ENCODE data around the gene DMWD.

DMWD gene

DNA sequence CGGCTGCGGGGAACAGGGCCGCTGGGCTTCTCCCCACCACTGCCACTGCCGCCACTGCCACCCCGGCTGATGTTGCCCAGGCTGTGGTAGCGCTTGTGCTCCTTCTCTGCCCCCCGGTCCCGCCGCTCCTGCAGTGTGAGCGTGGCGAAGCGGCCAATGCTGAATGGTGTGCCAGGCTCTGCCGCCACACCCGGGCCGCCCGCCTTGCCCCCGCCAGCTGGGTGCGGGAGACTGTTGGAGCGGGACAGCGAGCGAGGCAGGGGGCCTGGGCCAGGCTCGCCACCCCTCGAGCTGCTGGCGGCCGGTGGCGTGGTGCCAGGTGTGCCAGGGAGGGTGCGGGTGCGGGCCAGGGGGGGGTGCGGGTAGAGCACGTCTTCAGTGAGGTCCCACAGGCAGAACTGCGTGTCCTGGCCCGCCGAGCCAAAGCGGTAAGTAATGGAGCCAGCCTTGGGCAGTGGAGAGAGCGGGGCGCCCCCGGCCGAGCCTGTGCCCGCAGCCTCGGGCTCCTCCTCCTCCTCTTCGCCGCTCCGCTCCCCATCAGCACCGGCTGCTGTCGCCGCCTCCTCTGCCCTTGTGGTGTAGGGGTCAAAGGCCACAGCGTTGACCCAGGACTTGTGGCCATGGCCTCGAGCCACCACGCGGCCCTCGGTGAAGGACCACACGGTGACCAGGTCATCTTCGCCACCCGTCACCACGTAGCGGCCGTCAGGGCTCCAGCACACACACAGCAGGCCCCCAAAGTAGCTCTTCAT, 6.7 kb downstream of the DMWD start:
- DNase-seq, result no peak

GRCh38 chr19:45785097-45785496, 7.5 kb downstream of the DMWD start:
- peak; percentile 15 for DNase-seq

DNA sequence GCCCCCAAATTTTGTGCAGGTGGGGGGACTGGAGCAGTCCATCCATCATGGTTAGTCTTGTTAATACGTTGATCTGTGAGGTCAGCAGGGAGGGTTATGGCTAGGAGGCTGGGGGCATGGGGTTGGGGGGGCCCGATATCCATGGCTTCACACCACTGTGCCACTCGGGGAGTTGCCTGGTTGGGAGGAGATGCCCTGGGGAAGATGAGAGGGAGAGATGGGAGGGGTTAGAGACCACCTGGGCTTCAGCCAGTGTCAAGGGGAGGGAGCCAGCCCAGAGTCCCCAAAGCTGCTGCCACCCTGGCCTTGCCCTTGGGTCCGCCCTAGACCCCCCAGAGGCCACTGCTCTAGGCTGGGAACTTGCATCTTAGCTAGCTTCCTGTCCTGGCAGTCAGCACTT, 8.5 kb downstream of the DMWD start:
- no peak for DNase-seq

- no peak for DNase-seq
Observed at GRCh38 chr19:45782820-45783785, 9.5 kb downstream of the DMWD start.

DNA sequence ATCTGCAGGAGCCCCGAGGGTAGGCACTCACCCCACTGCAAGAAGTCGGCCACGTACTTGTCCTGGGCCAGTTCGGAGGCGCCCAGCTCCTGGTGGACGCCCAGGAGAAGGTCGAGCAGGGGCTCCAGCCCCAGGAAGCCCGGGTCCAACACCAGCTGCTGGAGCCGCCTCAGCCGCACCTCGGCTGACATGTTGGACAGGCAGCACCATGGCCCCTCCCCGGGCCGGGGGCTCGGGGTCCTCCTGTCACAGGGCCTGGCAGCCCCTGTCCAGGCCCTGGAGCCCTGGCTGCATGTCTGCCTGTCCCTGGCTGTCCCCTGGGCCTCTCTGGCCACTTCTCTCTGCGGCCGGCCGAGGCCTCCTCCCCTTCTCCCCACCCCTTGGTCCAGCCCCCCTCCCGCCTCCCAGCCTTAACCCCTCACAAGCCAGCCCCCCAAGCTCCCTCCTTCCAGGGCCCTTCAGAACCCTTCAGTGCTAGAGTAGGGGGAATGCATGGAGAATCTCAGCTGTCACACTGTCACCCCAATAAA, 10.4 kb downstream of the DMWD start, which contains the start of gene DMPK:
DMPK (minus strand) TSS at position 329 of the 530 bp plus-strand sequence; CDS start at position 191, 138 bp downstream.
- no peak for DNase-seq

- peak; percentile 36 for DNase-seq
Observed at GRCh38 chr19:45781214-45782161, 11.2 kb downstream of the DMWD start.

DNA sequence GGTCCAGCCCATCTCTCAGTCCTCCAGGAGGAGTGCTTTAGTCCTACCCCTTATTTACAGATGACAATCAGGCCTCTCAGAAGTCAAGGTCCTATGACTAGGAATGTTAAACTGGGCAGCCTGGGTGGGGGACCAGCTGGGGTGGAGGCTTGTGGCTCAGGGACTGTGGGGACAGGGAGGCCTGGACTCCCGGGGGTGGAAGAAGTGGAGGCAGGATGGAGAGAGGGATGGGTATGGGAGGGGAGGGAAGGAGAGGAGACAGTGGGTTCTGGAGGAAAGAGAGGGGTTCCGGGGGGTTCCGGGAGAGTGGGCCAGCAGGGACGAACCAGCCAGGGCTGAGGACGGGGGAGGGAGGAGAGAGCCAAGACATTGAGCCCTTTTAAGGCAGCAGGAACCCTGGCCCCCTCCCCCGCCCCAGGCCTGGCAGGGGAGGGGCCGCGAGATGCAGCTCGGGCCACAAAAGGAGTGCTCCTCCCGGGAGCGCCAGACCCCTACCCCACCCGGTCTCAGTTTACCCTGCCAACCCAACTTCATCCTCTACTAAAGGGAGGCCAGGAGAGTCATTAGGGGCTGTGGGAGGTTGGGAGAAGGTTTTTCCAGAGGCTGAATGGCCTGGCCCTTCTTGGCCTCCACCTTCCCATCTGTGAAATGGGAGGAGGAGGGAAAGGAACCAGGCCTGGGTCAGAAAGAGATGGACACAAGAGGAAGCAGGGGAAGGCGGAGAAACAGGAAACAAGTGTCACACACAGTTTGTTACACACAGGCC, 12.0 kb downstream of the DMWD start:
- no peak for DNase-seq

- no peak for DNase-seq
Observed at GRCh38 chr19:45780146-45780447, 12.5 kb downstream of the DMWD start.

GRCh38 chr19:45779231-45780145, 13.2 kb downstream of the DMWD start:
- no peak for DNase-seq

GRCh38 chr19:45778010-45778661, 14.5 kb downstream of the DMWD start:
- DNase-seq, result no peak

GRCh38 chr19:45777395-45777961, 15.2 kb downstream of the DMWD start:
- DNase-seq, result no peak

- DNase-seq, result no peak
Observed at GRCh38 chr19:45774765-45775164, 17.9 kb downstream of the DMWD start.

GRCh38 chr19:45773384-45773783, 19.3 kb downstream of the DMWD start:
- no peak for DNase-seq

GRCh38 chr19:45772912-45773311, 19.7 kb downstream of the DMWD start:
- no peak for DNase-seq

DNA sequence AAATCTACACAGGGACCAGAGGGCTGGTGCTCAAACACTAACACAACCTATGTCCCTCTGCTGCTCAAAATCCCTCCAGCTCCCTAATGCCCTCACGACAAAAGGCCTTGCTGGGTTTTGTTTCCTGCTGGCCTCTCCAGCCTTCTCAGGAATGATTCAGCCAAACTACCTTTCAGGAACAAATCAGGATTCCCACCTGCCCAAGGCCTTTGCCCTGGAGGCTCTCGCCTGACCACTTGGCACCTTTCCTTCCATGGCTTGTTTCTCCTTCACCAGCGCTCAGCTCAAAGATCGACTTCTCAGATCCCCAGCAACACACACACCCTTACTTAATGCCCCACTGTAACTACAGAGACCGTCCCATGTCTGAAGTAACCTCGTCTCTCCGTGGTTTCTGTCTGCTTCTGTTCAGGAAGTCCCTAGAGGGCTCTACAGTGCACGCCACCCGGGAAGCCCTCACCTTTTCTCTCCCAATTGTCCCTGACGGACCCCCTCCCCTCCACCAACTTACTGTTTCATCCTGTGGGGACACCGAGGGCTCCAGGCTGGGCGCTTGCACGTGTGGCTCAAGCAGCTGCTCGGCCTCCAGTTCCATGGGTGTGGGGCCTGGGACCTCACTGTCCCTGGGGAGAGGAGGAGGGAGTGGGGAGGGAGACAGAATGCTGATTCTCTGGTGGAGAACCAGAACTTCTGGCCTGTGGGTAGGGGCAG, 20.4 kb downstream of the DMWD start:
- DNase-seq, result no peak

- DNase-seq, result no peak
Observed at GRCh38 chr19:45771311-45771933, 21.2 kb downstream of the DMWD start.

DNA sequence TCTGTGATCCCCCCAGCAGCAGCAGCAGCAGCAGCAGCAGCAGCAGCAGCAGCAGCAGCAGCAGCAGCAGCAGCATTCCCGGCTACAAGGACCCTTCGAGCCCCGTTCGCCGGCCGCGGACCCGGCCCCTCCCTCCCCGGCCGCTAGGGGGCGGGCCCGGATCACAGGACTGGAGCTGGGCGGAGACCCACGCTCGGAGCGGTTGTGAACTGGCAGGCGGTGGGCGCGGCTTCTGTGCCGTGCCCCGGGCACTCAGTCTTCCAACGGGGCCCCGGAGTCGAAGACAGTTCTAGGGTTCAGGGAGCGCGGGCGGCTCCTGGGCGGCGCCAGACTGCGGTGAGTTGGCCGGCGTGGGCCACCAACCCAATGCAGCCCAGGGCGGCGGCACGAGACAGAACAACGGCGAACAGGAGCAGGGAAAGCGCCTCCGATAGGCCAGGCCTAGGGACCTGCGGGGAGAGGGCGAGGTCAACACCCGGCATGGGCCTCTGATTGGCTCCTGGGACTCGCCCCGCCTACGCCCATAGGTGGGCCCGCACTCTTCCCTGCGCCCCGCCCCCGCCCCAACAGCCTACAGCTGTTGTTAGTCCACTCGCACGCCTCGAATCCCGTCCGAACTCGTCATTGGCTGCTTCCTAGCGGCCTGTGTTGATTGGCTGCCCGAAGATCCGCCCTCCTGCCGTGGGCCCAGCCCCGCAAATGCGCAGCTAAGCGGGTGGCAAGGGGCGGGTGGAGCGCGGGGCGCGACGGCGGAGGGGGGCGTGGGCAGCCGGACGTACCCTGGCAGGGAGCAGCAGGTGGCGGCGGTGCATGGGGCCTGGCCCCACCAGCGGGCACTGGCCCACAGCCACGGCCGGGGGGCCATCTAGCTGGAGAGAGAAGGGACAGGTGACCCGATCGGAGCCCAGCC, 22.2 kb downstream of the DMWD start:
- peak; percentile 92 for DNase-seq

DNA sequence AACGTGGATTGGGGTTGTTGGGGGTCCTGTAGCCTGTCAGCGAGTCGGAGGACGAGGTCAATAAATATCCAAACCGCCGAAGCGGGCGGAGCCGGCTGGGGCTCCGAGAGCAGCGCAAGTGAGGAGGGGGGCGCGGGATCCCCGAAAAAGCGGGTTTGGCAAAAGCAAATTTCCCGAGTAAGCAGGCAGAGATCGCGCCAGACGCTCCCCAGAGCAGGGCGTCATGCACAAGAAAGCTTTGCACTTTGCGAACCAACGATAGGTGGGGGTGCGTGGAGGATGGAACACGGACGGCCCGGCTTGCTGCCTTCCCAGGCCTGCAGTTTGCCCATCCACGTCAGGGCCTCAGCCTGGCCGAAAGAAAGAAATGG, 22.8 kb downstream of the DMWD start:
- DNase-seq, result no peak
